ENCODE measurements around the gene APCDD1L.

The APCDD1L gene

DNA sequence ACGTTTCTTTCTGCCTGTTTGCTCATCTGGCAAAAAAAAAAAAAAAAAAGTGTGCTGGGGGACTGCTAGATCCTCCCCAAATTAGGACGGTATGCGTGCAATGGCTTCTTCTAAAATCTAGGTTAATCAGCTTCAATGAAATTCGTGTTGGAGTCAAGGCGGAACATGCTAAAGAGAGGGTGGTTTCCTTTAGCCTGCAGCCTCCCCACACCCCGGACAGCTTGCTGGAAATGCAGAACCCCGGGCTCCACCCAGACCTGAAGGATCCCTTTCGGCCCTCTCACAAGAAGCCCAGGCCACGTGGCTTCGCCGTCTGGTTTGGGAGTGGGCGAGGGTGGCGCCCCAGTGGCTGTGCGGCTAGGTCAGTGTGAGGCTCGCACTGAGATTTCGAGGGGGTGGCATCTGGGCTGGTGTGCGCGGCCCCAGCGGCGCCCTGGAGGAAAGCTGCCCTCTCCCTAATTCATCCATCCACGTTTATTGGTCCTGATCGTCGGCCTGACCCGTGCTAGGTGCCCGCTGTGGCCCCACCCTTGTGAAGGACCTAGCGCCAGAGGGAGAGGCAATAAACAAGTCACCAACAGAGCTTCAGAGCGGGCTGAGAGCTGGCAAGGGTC is 49.0 kb downstream of the APCDD1L start:
- FAIRE-seq (no peak), DNase-seq (ENCODE audit: insufficient read length, low spot score) (no peak)
- no peak for TF ChIP-seq POLR2A (IDR thresholded peaks at IDR 0.05; ENCODE audit: low read depth, low read length)

DNA sequence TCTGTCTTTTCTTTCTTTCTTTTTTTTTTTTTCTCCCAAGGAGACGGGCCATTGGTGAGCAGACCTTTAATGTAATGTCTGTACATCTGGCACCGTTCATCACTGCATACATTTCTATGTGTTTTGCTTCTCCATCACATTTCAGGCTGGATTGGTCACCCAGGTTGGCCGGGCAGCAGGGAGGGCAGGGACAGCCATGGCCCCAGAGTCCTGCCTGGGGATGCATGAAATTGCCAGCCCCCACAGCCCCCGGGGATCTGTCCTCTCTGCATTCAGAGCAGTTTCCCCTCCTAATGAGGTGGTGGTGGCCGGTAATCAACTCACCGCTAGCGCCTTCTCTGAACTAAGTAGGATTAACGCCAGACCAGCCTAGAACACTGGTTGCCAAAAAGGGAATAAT is 50.4 kb downstream of the APCDD1L start:
- TF ChIP-seq POLR2A (IDR thresholded peaks at IDR 0.05; ENCODE audit: low read depth, low read length) = no peak
- no peak for DNase-seq (ENCODE audit: insufficient read length, low spot score)
- no peak for FAIRE-seq

DNA sequence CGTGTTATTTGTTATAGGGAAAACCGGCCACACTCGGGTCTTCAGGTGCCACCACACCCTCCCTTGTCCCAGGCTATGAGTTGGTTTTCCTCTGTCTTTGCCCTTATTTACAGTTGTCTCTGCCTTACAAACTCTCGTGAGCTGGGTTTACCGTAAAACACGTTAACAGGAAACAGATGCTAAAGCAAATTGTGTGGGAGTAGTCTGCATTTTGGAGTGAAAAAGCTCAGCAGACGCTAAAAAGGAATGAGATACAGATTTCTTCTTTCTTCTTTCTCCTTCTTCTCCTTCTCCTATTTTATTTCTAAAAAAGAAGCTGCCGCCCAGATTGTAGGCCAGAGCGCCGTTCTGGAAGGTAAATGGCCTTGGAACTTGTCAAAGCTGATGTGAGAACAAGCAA is 51.9 kb downstream of the APCDD1L start:
- FAIRE-seq (no peak), DNase-seq (ENCODE audit: insufficient read length, low spot score) (no peak)
- TF ChIP-seq POLR2A (IDR thresholded peaks at IDR 0.05; ENCODE audit: low read depth, low read length) = no peak

DNA sequence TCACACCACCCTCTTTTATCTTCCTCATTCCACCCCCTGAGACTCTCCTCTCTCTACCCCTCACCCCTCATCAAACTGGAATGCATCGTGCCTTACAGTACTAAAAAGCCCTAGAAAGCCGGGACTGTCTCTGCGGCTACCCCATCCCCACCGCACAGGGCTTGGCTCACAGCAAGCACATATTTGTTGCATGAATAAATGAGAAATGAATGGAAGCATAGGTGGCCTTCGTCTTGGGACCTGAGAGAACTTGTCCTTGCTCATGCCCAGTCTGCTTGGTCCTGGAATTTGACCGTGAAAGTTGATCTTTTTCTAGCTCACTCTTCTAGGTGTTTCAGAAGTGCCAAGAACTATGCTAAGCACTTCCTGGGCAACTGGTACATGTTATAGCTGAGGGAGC is 53.3 kb downstream of the APCDD1L start:
- DNase-seq (ENCODE audit: insufficient read length, low spot score) = no peak
- TF ChIP-seq POLR2A (IDR thresholded peaks at IDR 0.05; ENCODE audit: low read depth, low read length) = no peak
- no peak for FAIRE-seq

DNA sequence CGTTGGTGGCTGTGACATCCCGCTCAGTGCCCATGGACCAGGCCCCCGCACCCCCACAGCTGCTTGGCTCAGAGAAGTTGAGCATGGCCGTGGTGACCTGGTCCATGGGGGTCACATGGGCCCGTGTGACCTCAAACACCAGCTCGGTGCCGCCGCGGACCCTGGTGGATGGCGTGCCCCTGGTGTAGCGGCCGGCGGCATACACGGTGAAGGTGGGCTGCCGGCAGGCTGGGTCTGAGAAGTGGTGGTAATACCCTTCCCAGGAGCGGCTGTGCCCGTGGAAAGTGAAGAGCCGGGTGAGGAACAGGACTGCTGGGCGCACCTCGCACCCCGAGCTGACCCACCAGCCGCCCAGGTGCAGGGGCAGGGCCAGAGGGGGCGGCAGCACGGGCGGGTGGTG is 54.1 kb downstream of the APCDD1L start:
- FAIRE-seq = no peak
- no peak for DNase-seq (ENCODE audit: insufficient read length, low spot score)
- no peak for TF ChIP-seq POLR2A (IDR thresholded peaks at IDR 0.05; ENCODE audit: low read depth, low read length)

DNA sequence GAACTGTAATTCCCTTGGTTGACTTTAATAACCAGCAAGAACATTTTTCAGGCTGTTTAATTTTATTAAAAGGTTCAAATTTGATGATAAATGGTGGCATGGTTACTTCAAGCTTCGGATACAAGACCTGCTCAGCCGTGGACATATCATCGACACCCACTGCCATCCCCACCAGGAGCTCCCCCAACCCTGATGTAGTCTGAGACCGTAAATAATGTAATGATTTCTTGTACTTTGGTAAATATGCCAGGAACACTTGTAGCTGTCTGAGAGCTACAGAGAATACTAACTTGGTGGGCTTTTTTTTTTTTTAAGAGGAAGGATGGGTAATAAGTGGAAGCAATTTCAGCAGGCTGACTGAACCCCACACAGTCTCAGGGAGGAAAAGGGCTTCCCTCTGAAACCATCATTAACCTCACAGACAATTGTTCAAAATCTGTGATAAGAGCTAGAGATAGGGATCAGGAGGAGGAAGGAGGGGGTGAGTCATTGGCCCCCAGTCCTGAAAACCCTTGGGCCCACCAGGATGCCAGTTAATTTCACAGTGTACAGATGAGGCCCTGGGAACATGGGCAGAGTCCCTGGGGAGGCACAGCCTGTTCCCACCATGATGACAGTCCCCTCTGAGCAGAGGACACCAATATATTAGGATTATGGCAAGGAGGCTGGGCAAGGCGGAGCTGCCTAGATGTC is 56.0 kb downstream of the APCDD1L start:
- TF ChIP-seq POLR2A (IDR thresholded peaks at IDR 0.05; ENCODE audit: low read depth, low read length) = no peak
- DNase-seq (ENCODE audit: insufficient read length, low spot score) = no peak
- no peak for FAIRE-seq

DNA sequence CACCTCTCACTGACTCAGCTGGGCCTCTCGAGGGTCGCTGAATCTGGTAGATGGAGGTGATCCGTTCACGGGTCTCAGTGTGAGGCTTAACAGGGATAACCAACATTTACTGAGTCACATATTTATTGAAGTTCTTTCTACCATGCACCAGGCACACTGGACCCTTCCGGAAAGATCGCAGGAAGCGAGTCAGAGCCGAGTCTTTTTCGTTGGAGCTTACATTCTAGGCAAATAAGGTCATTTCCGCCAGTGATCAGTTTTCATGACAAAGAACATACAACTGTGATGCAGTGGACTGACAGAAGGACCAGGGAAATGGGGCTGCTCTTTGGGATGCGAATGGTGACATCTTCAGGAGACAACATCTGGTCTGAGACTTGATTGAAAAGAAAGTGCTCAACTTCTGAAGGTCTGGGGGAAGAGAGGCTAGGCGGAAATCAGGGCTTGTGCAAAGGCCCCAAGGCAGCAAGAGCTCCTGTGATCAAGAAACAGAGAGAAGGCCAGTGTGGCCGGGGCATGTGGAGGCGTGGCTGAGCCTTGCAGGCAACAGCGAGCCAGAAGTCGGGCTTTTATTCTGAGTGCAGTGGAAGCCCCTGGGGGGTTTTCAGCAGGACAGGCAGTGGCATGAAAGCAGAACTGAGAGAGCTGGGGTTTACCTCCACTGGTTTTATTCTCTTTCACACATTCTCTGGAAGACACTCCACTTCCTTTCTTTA is 56.7 kb downstream of the APCDD1L start:
- no peak for DNase-seq (ENCODE audit: insufficient read length, low spot score)
- FAIRE-seq = no peak
- no peak for TF ChIP-seq POLR2A (IDR thresholded peaks at IDR 0.05; ENCODE audit: low read depth, low read length)

DNA sequence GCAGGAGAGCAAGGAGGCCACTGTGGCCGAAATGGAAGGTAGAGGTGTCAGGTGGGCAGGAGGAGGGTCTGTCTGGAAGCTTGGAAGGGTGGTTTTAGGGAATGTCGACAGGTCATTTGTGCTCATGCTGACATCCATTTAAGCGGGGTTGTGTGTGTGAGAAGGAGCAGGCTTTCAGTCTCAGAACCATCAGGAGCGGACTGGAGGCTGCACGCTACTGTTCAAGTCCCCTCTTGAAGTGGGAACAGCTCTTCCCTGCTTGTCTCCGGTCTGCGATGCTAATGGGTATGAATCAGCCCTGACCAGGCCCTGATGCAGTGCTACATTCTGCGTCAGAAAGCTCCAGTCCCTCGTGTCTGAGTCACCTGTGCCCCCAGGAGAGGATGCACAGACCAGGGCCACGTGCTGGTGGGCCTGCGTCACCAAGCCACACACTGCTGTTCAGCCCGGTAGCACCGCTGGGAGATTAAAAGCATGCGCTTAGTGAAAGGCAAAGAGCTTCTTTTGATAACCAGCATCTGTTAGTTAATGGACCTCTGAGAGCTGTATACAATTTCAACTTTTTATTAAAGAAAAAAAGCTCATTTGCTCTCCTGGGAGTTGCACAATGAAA is 58.0 kb downstream of the APCDD1L start:
- no peak for DNase-seq (ENCODE audit: insufficient read length, low spot score)
- no peak for TF ChIP-seq POLR2A (IDR thresholded peaks at IDR 0.05; ENCODE audit: low read depth, low read length)
- FAIRE-seq = no peak

DNA sequence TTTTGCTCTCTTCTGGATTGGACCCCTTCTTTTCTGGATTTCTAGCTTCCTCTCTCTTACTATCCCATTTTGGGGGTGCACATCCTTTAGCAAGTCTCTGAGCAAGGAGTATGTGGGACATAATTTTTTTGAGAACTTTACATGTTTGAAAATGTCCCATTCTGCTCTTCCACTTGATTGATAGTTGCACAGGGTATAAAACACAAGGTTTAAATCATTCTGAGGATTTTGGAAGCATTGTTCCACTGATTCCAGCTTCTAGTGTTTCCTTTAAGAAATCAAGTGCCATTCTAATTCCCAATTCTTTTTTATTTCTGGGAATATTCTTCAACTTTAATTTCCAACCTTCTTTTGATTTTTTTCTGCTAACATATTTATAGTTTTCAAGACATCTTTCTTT is 60.7 kb downstream of the APCDD1L start:
- TF ChIP-seq POLR2A (IDR thresholded peaks at IDR 0.05; ENCODE audit: low read depth, low read length) = no peak
- FAIRE-seq = no peak
- no peak for DNase-seq (ENCODE audit: insufficient read length, low spot score)

DNA sequence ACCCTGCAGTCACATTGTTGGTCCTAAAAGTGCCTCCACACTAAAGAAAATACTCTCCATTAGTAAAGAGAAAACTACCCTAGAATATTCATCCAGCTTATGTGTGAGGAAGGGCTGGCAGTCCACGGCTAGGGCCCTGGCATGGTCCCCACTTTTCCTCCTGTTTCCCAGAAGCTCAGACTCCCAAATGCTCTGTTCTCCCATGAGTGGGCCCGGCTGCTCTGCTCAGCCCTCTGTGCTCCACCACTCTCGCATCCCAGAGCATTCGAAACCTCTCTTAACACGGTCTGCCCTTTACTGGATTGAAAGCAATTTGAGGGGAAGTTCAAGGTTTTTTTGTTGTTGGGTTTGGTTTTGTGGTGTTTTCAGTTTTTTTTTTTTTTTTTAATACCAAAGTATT is 61.8 kb downstream of the APCDD1L start:
- FAIRE-seq = no peak
- no peak for TF ChIP-seq POLR2A (IDR thresholded peaks at IDR 0.05; ENCODE audit: low read depth, low read length)
- DNase-seq (ENCODE audit: insufficient read length, low spot score) = no peak

DNA sequence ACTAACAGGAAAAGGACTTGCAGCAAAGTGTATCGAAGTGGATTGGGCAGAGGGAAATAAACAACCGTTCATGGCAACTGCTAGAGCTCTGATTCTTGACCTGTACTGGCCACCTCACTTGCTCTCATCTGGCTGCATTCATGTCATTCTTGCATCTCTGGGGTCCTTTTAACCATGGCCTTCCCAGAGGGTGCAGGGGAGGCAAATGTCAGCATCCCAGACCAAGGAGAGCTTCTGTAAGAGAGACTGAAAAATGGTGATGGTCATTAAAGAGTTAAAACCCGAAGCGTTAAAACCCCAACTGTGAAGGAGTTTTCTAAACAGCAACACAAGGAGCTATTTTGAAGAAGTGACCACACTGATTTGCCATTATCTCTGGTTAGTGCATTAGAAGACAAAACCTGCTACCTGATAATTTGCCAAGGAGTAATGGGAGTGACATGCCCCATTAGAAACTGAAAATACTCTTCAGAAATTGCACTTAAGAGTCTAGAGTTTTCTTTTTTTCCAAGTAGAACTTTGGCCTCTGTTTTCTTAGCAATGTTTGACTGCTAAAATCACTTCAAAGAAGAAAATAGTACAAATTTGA is 62.4 kb downstream of the APCDD1L start:
- FAIRE-seq (no peak), DNase-seq (ENCODE audit: insufficient read length, low spot score) (no peak)
- TF ChIP-seq POLR2A (IDR thresholded peaks at IDR 0.05; ENCODE audit: low read depth, low read length) = no peak

DNA sequence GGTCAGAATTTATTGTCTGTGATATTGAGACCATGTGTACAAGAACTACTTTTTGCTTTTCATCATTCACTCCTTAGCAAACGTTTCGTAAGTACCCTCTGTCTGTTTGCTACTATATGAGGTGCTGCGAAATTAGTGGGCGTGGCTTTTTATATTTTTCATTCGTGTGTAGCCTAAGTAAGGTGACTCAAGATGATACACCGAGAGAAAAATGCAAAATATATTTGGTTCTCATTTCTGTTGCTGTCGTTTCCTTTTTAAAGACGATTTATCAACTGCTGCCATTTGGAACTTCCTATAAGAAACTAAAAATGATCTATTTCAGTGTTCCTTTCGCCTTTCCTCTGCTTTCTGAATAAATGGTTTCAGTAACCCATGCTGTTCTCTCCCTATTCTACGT is 64.9 kb downstream of the APCDD1L start:
- no peak for TF ChIP-seq POLR2A (IDR thresholded peaks at IDR 0.05; ENCODE audit: low read depth, low read length)
- FAIRE-seq = no peak
- DNase-seq (ENCODE audit: insufficient read length, low spot score) = no peak

DNA sequence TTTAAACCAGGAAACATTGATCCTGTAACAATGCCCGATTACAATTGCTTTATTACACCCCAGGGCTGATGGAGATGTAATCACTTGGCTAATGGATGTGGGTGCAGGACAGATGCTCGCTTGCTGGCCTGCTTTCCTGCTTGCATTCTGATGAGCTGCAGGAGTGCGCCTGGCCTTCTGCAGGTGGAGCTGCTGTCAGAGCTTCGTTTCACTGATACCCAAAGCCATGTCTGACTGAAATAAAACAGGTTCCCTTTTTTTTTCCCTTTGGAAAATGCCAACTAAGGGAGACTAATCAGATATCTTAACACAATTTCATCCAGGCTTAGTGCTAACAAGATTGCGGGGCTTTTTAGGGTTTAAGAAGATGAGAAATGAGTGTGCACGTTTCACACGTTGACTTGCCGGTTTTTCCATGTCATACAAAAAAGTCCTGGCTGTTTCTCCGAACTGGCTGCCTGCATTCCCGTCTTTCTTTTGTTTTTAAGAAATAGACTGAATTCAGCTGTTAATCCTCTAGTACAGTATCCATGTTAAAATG is 65.4 kb downstream of the APCDD1L start:
- no peak for TF ChIP-seq POLR2A (IDR thresholded peaks at IDR 0.05; ENCODE audit: low read depth, low read length)
- no peak for DNase-seq (ENCODE audit: insufficient read length, low spot score)
- no peak for FAIRE-seq

DNA sequence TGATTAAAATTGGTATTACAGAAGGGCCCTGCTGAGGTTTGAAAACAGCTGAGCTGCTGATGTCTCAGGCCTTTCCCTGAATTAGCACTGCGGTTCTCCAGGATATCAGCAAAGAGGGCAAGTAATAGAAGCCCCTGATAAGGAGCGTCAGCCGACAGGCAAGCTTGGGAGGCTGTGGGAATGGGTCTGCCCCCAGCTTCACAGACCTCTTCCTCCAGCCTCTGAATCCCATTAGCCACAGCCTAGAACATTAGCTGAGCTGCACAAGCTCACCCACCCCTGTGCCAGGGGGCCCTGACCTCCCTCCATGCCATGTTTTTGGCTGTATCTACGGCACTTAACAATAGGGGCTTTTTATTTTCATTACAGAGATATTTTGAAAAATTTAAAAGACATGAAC is 66.2 kb downstream of the APCDD1L start:
- TF ChIP-seq POLR2A (IDR thresholded peaks at IDR 0.05; ENCODE audit: low read depth, low read length) = no peak
- FAIRE-seq (no peak), DNase-seq (ENCODE audit: insufficient read length, low spot score) (no peak)

Measured in H54 (cell line).